ENCODE results near the gene CACNA1S.

DNA sequence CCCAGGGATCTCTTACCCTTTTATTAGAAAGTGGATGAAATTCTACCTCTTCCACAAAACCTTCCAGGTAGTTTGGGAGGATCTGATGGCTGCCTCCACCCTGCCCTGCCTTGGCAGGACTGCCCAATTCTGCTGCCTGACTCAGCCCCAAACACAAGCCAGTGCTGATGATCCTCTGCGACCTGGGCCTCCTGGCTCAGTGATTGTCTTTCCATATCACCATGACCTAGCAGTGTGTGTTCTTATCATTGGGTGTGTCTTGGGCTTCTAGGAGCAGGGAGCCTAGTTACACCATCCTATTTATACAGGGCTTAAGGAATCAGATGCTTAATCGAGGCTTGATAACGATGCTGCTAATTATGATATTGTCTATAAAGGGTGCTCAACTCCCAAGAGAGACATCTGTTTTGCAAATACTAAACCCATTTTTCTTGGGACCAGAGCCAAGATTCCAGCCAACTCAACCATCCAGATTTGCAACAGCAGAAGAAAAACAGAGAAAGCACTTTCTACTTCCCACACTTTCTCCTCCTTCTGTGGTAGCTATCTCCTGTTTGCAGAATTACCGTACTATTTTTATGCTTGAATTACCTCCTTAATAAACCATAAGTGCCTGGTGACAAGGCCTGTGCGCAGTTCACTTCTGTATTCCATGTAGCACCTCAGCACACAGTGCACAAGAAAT lies 52.2 kb downstream of the CACNA1S start:
- TF ChIP-seq, protein P1, sequence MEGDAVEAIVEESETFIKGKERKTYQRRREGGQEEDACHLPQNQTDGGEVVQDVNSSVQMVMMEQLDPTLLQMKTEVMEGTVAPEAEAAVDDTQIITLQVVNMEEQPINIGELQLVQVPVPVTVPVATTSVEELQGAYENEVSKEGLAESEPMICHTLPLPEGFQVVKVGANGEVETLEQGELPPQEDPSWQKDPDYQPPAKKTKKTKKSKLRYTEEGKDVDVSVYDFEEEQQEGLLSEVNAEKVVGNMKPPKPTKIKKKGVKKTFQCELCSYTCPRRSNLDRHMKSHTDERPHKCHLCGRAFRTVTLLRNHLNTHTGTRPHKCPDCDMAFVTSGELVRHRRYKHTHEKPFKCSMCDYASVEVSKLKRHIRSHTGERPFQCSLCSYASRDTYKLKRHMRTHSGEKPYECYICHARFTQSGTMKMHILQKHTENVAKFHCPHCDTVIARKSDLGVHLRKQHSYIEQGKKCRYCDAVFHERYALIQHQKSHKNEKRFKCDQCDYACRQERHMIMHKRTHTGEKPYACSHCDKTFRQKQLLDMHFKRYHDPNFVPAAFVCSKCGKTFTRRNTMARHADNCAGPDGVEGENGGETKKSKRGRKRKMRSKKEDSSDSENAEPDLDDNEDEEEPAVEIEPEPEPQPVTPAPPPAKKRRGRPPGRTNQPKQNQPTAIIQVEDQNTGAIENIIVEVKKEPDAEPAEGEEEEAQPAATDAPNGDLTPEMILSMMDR (IDR thresholded peaks at IDR 0.05; ENCODE audit: low read length): no peak
- TF ChIP-seq EZH2 (optimal IDR thresholded peaks at IDR 0.05; ENCODE audit: low read depth, low read length) (no peak), EZH2phosphoT487 (IDR thresholded peaks at IDR 0.05; ENCODE audit: low read length) (no peak)

Data from MM.1S (cell line).